ENCODE results near the gene MAMDC2.
"Not testable (repeated sequence)": the region's sequence is repeated elsewhere in the genome, so short reads cannot be mapped to it uniquely, and the experiment has no call there.

Gene MAMDC2

GRCh38 chr9:70038171-70038621, 5.5 kb upstream of the MAMDC2 start:
- DNase-seq = not testable (repeated sequence)

- DNase-seq = no peak
Observed at GRCh38 chr9:70040376-70040903, 3.2 kb upstream of the MAMDC2 start.

GRCh38 chr9:70042461-70043215, 1.0 kb upstream of the MAMDC2 start:
- DNase-seq = no peak

- DNase-seq = peak; percentile 71
Observed at GRCh38 chr9:70043285-70043684, 363 bp upstream of the MAMDC2 start.

- DNase-seq = peak; percentile 79
Observed at GRCh38 chr9:70044490-70045307, 1.1 kb downstream of the MAMDC2 start.

GRCh38 chr9:70045452-70045851, 1.8 kb downstream of the MAMDC2 start:
- no peak for DNase-seq

GRCh38 chr9:70046274-70047070, 2.8 kb downstream of the MAMDC2 start:
- DNase-seq = peak; percentile 63

- peak; percentile 39 for DNase-seq
Observed at GRCh38 chr9:70049236-70049635, 5.6 kb downstream of the MAMDC2 start.

GRCh38 chr9:70049672-70050271, 6.1 kb downstream of the MAMDC2 start:
- no peak for DNase-seq

- DNase-seq = no peak
Observed at GRCh38 chr9:70052768-70053167, 9.1 kb downstream of the MAMDC2 start.

- DNase-seq = peak; percentile 63
Observed at GRCh38 chr9:70053864-70054263, 10.2 kb downstream of the MAMDC2 start.

GRCh38 chr9:70054521-70054920, 10.9 kb downstream of the MAMDC2 start:
- DNase-seq = peak; percentile 23

GRCh38 chr9:70055406-70056210, 12.0 kb downstream of the MAMDC2 start:
- DNase-seq = no peak

- no peak for DNase-seq
Observed at GRCh38 chr9:70056211-70056944, 12.7 kb downstream of the MAMDC2 start.

GRCh38 chr9:70058569-70059116, 15.0 kb downstream of the MAMDC2 start:
- DNase-seq = no peak

- DNase-seq = peak; percentile 6
Observed at GRCh38 chr9:70060148-70060882, 16.7 kb downstream of the MAMDC2 start.

GRCh38 chr9:70060883-70061507, 17.3 kb downstream of the MAMDC2 start:
- no peak for DNase-seq

GRCh38 chr9:70061776-70062175, 18.1 kb downstream of the MAMDC2 start:
- no peak for DNase-seq

- no peak for DNase-seq
Observed at GRCh38 chr9:70064496-70064895, 20.8 kb downstream of the MAMDC2 start.

Data from kidney glomerular epithelial cell (primary cell).